GM19328 (cell line): Measurements from ENCODE around the gene UBASH3A.

ENCODE experiments used
- ATAC-seq: cut with Tn5 transposase; IDR thresholded peaks from one replicate; pipeline ENCODE4 v1.9.1; 2021; ENCODE audit warnings: mild to moderate bottlenecking, moderate library complexity; ENCODE audit not compliant: unreplicated experiment

Gene UBASH3A

GRCh38 chr21:42426424-42426823, 22.7 kb downstream of the UBASH3A start:
- ATAC-seq: no peak

- ATAC-seq: no peak
These were observed 23.3 kb downstream of the UBASH3A start for GRCh38 chr21:42426876-42427480.

- no peak for ATAC-seq
These were observed 24.2 kb downstream of the UBASH3A start for GRCh38 chr21:42427809-42428419.

DNA sequence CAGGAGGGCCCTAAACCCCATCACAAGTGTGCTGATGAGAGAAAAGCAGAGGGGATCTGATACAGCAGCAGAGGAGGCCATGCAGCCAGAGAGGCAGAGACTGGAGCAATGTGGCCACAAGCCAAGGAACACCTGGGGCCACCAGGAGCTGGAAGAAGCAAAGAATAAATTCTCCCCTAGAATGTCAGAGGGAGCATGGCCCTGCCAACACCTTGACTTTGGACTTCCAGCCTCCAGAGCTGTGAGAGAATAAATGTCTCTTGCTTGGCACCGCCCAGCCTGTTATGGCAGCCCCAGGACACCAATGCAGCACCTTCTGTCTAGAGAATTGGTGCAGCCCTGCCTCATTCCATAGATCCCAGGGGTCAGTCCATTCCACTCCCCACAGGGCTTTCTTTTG, 25.3 kb downstream of the UBASH3A start:
- ATAC-seq: no peak

DNA sequence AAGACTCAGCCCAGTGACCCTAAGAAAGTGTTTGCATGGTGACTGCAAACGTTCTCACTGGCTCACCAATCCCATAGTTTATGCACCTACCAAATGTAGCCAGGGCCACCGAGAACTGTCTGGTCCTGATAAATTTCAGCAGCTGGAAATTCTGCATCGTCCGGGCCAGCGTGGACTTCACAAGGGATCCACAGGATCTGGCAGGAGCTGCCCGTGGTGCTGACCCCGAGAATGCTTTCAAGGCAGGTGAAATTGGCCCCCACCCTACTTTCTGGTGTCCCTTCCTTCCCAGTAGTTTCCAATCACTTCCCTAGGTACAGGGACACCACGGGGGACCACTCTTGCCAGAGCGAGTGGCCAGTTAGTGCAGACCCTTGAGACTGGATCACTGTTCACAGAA, 26.2 kb downstream of the UBASH3A start:
- ATAC-seq: no peak

DNA sequence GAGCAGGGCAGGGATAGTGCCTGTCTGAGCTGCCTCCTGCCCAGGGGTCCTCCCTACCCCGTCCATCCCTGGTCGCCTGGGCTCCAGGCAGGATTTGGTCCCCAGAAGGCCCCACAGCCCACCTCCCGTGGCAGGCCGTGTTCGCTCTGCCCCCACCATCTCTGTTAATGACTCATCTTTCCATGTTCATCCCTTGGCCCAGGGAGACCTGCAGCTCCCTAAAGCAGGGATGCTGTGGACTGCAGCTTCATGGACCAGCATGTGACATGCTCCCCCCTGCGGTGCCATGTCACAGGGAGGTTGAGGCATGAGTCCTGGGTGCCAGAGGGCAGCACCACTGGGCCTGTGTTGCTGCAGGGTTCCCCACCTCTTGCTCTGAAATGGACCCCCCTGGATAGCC, 26.8 kb downstream of the UBASH3A start:
- ATAC-seq: no peak

DNA sequence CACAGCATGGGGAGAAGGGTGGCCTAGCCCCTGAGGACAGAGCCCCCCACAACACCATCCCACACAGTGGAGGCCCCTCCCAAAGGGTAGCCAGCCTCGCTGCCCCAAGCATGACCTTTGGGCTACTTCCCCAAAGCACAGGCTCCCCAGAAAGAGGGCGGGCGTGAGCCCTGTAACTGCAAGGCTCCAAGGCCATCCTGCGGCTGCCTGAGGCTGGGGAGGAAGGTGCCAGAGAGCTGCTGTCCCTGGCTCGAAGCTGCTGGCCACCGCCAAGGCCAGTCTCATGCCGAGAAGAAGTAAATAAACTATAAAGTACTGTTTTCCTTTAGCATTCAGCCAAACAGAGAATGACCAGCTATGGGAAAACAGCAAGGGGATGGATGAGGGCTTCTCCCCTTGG, 27.5 kb downstream of the UBASH3A start:
- no peak for ATAC-seq

GRCh38 chr21:42432695-42433094, 29.0 kb downstream of the UBASH3A start:
- no peak for ATAC-seq

DNA sequence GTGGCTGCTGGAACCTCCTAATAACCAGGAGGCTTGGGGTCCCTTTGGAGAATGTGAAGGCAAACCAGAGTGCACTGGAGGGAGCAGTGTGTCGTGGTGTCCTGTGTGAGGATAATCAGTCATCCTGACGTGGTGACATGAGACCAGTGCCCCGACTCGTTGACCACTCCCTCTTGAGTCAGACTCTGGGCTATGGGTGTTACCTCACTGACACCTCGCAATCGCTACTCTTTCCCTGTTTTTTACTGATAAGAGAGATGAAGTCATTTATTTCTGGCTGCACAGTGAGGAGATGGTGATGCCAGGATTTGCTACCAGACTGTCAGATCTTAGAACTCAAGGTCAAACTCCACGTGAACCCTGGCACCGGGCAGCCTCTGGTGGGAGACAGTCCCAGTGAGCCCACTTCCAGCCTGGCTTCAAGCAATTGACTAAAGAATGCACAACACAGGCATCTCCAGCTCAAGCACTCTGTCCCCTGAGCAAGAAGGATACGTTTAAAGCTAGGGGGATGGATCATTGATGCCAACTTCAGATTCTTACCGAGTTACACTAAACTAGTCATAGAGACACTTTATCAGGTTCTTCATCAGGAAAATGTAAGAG, 30.3 kb downstream of the UBASH3A start:
- no peak for ATAC-seq

DNA sequence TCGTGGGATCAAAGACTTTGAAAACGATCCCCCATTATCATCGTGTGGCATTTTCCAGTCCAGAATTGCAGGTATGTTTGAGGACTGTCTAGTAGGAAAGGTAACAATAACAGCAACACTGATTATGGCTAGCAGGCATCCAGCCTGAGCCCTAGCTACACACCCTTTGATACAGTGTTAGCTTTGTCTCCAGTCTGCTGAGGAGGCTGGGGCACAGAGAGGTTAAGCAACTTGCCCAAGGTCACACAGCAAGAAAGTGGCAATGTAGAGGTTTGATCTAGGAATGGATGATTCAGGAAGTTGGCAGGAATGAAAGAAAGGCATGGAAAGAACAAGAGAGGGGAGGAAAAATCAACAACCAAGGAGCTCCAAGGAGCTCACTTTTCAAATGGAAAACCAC, 31.2 kb downstream of the UBASH3A start:
- ATAC-seq: no peak

GRCh38 chr21:42435401-42435800, 31.7 kb downstream of the UBASH3A start:
- no peak for ATAC-seq

DNA sequence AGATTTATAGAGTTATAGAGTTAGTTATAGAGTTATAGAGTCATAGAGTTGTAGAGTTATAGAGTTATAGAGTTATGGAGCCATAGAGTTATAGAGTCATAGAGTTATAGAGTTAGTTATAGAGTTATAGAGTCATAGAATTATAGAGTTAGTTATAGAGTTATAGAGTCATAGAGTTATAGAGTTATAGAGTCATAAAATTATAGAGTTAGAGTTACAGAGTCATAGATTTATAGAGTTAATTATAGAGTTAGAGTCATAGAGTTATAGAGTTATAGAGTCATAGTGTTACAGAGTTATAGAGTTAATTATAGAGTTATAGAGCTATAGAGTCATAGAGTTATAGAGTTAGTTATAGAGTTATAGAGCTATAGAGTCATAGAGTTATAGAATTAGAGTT, 32.1 kb downstream of the UBASH3A start:
- ATAC-seq: no peak

- ATAC-seq: no peak
These were observed 33.2 kb downstream of the UBASH3A start for GRCh38 chr21:42436914-42437313.

- ATAC-seq: no peak
These were observed 34.1 kb downstream of the UBASH3A start for GRCh38 chr21:42437786-42438185.

- ATAC-seq: no peak
These were observed 34.9 kb downstream of the UBASH3A start for GRCh38 chr21:42438316-42439205.

DNA sequence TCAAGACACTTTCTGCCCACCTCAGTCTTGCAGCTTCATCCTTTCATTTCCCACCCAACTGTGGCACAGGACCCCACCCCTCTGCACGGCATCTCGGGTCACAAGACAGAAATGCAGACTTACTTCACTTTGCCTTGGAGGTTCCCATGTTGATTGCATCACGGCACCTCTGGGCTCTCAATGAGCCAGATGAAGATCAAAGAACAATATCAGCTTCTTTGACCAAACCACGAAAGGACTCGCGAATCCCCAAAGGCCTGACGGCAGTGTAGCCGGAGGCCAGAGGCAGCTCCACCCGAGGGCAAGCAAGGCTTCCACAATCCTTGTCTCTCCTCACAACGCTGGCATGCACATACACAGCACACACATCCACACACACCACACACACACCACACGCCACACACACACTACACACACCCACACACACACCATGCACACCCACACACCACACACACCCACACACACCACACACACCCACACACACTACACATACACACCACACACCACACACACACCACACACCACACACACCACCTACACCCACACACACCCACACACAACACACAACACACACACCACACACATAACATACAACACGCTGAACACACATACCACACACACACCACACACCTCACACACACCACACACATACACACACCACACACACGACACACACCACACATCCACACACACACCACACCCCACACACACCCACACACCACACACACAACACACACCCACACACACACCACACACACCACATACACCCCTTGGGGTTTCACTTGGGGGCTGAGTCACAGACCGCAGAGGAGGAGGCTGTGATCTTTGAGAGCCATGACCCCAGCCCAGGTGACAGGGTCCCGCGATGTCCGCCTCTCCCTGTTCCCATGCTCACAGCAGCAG, 35.8 kb downstream of the UBASH3A start:
- ATAC-seq: no peak

GRCh38 chr21:42440187-42440792, 36.6 kb downstream of the UBASH3A start:
- ATAC-seq: no peak

DNA sequence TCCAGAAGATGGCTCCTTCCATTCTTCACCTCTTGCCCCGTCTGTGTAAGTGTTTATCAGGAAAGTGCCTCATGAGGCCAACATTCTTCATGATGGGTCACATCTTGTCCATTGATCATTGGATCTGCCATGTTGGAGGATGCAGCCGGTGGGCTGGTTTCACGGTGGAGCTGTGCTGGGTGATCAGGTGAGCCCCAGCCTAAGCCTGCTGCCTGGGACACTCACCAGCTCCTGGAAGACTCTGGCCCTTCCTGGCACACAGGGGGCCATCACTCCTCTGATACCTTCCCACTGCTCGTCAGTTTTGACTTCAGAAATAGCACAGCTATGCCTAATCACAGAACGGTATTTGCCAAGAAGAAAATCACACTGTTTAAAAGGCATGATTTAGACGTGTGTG, 38.3 kb downstream of the UBASH3A start:
- no peak for ATAC-seq

- no peak for ATAC-seq
These were observed 39.6 kb downstream of the UBASH3A start for GRCh38 chr21:42443181-42443785.
